Muscle of back (tissue), 11 donors: ENCODE results near the gene ENC1. TPM values are rescaled to one million over a fixed set of nuclear protein-coding genes. Genes with fewer than 3 reads are reported as not detected.
A peak's percentile ranks its signal among the peaks of the same experiment; 100 is the strongest.

Source experiments
- DNase-seq, 3 donors: peaks; one replicate each; pipeline versions ENCODE4 v3.0.0 to v3.0.0-alpha.2; 2013
- polyA plus RNA-seq, 10 donors: library from polyadenylated mRNA; unstranded; fragments of 120-200 nt; gene quantifications; one replicate each; pipeline ENCODE4 v1.2.1, GENCODE V29; 2013; ENCODE audit not compliant: insufficient read length in 10 of 10

The ENC1 gene
- polyA plus RNA-seq, 10 donors, result 21.3 to 40.0 (median 27.2) TPM

DNA sequence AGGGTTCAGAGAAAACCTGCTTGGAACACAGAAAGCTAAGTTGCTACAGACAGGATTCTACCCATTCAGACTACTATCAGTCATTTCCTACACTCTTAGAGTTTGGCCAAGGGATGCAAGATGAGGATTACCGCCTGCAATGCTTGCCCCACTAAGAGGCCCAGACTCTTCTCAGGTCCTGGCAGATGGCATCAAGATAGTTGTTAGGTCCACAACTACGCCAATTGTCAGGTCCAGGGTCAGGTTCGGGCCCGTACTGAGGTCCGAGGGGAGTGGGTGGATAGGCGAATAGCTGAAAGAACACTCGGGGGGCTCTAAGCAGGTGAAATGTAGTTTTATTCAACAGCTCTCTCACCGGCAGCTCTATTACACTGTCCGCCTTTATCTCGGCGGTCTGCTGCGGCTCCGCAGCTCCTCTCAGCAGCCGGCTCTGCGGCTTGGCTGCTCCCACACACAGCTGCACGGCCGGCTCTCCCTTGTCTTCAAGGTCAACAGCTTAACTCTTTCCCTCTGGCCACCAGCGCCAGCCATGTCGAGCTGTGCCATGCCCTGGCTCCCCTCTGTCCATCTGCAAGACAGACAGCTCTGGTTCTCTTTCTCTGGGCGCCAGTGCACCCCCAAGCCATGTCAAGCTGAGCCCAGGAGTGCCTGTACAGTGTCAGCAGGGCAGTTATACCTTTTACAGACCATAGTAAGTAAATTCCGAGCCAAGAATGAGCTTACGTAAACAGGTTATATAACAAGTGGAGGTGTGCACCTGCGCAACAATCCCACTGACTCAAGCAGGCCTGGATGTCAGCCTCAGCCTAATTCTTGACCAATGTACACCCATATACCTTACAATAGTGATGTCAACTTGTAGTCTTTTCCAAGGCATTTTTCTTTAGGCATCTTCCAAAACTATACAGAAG is 24.0 kb downstream of the ENC1 start:
- DNase-seq, result no peak

DNA sequence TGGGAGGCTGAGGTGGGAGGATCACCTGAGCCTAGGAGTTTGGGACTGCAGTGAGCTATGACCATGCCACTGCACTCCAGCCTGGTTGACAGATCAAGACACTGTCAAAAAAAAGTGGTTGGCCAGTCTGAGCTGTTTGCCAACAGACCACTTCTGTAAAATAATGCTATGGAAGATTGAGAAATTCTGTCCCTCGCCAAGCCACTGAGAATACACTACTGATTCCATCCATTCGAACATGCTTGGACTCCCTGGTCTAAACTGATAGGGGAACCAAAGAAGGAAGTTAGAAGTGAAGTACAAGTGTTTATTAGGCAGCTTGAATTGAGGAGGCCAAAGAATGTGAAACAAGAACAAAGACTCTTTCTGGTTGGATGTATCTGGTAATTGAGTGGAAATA is 27.2 kb downstream of the ENC1 start:
- no peak for DNase-seq

GRCh38 chr5:74612045-74612444 is 28.5 kb downstream of the ENC1 start:
- no peak for DNase-seq

- no peak for DNase-seq
These were observed 31.6 kb downstream of the ENC1 start for GRCh38 chr5:74608736-74609601.

GRCh38 chr5:74605759-74606158 is 34.8 kb downstream of the ENC1 start:
- no peak for DNase-seq

DNA sequence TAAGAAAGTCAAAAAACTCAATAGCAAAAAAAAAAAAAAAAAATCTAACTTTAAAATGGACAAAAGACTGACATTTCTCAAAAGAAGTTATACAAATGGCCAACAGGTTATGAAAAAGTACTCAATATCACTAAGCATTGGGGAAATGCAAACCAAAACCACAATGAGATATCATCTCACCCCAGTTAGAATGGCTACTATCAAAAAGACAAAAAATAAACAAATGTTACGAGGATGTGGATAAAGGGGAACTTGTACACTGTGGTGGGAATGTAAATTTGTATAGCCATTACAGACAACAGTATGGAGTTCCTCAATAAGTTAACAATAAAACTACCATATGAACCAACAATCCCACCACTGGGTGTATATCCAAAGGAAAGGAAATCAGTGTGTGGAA is 37.2 kb downstream of the ENC1 start:
- no peak for DNase-seq

DNA sequence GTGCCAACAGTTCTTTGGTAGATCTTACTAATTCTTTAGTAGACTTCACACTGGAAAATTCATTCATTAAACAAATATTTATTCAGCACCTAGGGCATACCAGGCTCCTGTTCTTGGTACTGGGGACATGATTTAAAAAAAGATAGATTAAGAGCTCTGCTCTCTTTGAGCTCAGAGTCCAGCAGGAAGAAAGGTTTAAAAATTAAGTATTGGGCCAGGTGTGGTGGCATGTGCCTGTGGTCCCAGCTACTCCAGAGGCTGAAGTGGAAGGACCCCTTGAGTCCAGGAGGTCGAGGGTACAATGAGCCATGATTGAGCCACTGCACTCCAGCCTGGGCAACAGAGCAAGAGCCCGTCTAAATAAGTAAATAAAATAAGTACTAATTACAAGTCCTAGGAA is 41.4 kb downstream of the ENC1 start:
- no peak for DNase-seq

DNA sequence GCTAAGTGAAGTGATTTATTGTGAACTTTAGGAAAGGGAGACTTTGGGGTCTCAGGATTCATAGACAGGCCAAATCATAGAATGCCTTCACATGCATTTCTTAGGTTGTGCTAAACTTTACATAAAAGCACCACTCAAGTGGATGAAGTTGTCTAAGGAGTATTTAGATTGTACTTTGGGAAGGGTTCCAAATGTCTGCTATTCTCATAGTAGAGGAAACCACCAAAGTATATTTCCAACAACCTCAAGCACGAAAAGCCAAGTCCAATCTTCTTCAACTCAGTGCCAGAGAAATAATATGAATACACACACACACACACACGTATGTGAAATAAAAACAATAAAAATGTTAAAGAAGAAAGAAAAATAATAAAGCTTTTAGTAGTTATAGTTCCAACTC is 41.8 kb downstream of the ENC1 start:
- no peak for DNase-seq

- no peak for DNase-seq
These were observed 43.6 kb downstream of the ENC1 start for GRCh38 chr5:74596927-74597326.

- DNase-seq, result peak in 1 of 3 donors; percentile 33
These were observed 45.2 kb downstream of the ENC1 start for GRCh38 chr5:74595143-74595925.

GRCh38 chr5:74594137-74595040 is 46.1 kb downstream of the ENC1 start:
- no peak for DNase-seq

GRCh38 chr5:74589204-74590056 is 51.1 kb downstream of the ENC1 start:
- no peak for DNase-seq

GRCh38 chr5:74588415-74588814 is 52.1 kb downstream of the ENC1 start:
- DNase-seq, result no peak

DNA sequence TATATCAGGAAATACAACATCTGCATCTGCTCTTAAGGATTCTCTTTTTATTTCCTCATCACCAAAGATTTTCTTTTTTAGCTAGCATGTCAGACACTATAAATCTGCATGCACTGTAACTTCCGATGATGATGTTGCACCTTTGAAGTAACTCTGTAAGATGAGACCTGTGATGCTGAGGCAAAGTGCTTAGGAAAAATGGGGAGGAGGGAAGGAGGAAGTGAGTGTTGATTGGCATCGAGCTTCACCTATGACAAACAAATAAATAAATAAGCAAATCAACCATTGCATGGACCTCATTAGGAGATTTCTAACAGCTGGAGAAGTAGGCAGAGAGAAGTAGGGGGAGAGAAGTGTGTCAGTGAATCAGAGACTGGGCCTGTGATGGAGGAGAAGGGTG is 52.6 kb downstream of the ENC1 start:
- no peak for DNase-seq

DNA sequence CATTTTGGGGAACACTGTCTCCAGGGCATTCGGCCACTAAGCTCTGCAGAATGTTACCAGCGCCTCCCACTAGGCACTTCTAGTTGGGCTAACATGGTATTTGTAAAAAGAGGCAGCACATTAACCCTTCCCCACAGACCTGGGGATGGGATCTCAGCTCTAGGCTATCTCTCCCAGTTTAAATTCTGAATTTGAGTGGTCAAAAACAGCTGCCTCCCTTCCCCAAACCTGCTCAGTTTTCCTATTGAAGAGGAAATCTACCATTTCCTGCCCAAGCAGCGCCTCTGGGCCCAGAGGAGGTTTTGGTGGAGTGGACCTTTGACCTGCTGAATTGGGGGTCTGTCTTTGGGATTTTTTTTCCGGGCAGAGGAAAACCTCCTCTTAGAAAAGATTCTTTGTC is 53.2 kb downstream of the ENC1 start:
- DNase-seq, result no peak

GRCh38 chr5:74586856-74587255 is 53.7 kb downstream of the ENC1 start:
- DNase-seq, result no peak

DNA sequence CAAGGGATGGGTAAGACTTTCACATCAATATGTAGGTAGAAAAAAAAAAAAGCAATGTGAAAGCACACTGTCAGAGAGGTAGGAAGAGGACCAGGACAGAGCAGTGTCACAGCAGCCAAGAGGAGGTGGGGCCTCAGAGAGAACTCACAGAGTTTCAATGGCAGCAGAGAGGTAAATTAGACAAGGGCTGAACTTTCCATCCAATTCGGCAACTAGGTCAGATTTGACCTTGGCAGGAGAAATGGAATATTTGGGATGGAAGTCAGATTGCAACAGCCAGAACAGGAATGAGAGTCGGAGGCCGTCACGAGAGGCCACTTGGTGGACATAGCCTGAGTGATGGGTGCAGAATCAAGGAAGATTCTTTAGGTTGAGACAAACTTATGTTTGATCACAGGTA is 57.7 kb downstream of the ENC1 start:
- DNase-seq, result no peak

DNA sequence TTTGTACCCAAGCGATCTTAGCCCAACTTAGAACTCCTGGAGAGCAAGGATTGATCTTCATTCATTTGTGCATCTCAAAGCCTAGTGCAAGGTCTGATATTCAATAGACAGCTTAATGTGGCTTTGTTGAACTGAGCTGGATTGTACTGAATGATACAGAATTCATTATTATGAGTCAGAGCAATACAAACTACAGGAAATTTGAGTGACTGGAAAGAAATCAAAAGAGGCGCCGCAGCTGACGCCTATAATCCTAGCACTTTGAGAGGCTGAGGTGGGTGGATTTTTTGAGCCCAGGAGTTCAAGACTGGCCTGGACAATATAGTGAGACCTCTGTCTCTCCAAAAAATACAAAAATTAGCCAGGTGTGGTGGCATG is 58.6 kb downstream of the ENC1 start:
- DNase-seq, result no peak

DNA sequence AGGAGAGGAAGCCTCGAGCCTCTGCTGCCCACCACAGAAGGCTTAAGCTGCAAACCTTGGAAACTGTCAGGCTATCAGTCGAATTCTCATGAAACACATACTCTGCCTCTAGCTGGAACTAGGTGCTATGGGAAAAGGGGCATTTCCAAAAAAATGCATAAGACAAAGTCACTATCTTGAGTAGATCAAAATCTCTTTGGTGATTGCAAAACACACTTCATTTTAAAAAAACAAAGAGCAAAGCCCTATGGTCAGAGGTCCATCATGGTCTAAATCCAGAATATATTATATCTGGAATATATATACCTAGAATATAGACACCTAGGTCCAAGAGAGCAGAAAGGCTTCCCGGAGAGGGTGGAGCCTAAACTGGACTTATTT is 59.8 kb downstream of the ENC1 start:
- no peak for DNase-seq

GRCh38 chr5:74579215-74579614 is 61.3 kb downstream of the ENC1 start:
- DNase-seq, result no peak
